Measurements from ENCODE around the gene RAB3B. TPM values are rescaled to one million over a fixed set of nuclear protein-coding genes. Genes with fewer than 3 reads are reported as not detected.

RAB3B gene
- total and polyA plus RNA-seq, 2 of the 4 experiments (the other 2 are of a cell fraction) = 33.6 to 78.5 TPM

DNA sequence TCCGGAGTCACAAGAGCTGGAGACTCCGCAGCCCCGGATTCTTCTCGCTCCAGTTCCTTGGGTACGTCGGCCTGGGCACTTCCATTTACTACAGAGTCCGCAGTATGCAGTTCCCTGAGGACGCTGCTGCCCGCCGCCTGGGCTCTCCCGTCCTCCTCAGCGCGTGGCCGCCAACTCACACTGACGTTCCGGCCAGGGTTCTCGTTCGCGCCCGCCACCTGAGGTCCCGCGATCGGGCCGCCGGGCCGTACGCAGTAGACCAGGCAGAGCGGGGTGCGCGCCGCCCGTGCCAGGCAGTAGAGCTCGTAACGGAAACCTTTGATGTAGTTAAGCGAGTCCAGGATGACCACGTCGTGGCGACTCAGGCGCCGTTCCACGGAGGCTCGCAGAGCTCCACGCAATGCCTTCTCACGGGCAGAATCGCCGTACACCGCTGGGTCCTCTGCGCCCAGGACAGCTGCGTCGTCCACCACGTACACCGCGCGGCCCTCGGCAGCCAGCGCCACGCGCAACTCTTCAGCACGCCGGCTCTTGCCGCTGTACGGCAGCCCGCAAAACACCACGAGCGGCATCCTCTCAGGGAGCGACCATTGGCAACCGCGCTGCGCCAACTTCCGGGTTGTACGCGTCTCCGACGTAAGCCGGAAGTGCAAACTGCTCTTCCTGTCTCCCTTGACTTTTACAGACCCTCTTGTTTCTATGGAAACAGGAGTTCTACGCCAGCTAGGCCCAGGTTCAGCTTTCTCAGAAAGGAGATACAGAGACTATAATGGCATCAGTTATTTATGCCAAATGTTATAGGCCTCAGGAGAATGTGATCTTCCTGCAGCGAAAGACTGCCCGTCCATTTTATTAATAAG, 42.9 kb upstream of the RAB3B start, which contains the start of gene KTI12:
Gene KTI12, minus strand, starts transcription at position 621 of the 860 bp plus-strand sequence. Its CDS starts 49 bp downstream, at position 572.
- H3K9ac ChIP-seq (ENCODE audit: low read depth, low read length) = peak within 1 kb of the TSS; percentile 83

More for the DNA sequence above, 42.9 kb upstream of the RAB3B start, which contains the start of gene KTI12:
- H3K9me3 ChIP-seq (ENCODE audit: control insufficient read depth, insufficient read depth, low read length) = no peaks in the 10 kb centered on the region
- peak; percentile 86; the same call in 1 of the 2 replicates for TF ChIP-seq MXI1 (IDR thresholded peaks at IDR 0.05; ENCODE audit: borderline replicate concordance, low read depth, low read length)
- no peak for TF ChIP-seq RCOR1 (IDR thresholded peaks at IDR 0.05; ENCODE audit: insufficient replicate concordance, low read length)
- TF ChIP-seq POLR2A (IDR thresholded peaks at IDR 0.05; ENCODE audit: low read depth, low read length) = peak; percentile 74
- TF ChIP-seq, protein P1, sequence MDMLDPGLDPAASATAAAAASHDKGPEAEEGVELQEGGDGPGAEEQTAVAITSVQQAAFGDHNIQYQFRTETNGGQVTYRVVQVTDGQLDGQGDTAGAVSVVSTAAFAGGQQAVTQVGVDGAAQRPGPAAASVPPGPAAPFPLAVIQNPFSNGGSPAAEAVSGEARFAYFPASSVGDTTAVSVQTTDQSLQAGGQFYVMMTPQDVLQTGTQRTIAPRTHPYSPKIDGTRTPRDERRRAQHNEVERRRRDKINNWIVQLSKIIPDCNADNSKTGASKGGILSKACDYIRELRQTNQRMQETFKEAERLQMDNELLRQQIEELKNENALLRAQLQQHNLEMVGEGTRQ (IDR thresholded peaks at IDR 0.05; ENCODE audit: low read depth, low read length) = 0 out of 2 replicates have a peak, but pooled peaks have one; percentile 24
- ChIA-PET POLR2A (ENCODE audit: unreplicated experiment) (no interaction called here), CTCF (interaction anchor here (1.0 kb wide), 1 partner anchor 127 kb away, joined by 3 read pairs; no protein-coding TSS in a partner anchor)
- peak within 1 kb of the TSS; percentile 86 to 99 for H4K8ac ChIP-seq (ENCODE audit: low read depth in 2 of 2, low read length in 2 of 2)
- H3K9me1 ChIP-seq (ENCODE audit: insufficient read depth, low read length) = peaks cover 6% of the 10 kb centered on the region; the same call in 1 of the 2 replicates
- peak; percentile 85 for ATAC-seq (ENCODE audit: low read depth)
- peak within 1 kb of the TSS; percentile 90 for H2BK5ac ChIP-seq (ENCODE audit: low read depth, low read length, poor library complexity, severe bottlenecking)
- peak within 1 kb of the TSS; percentile 99 for H2AFZ ChIP-seq (replicated peaks; ENCODE audit: low read length, poor library complexity)
- peaks cover 19 to 50% of the 10 kb centered on the region in 2 experiments for H3K79me1 ChIP-seq (ENCODE audit: low read depth in 1 of 2, low read length in 2 of 2)
- intact Hi-C loops (cut with micrococcal nuclease) (no loop called here), in situ Hi-C loops (cut with MboI; ENCODE audit: low sequenced_read_pairs) (no loop called here), dilution Hi-C loops (cut with HindIII; ENCODE audit: low sequenced_read_pairs, unreplicated experiment) (no loop called here)
- no peaks in the 10 kb centered on the region for H3K27me3 ChIP-seq (ENCODE audit: control insufficient read depth, insufficient read depth, low read length)
- H4K91ac ChIP-seq (ENCODE audit: insufficient read depth, low read depth, low read length) = peak within 1 kb of the TSS; percentile 51; the same call in 1 of the 2 replicates
- H2BK20ac ChIP-seq (ENCODE audit: low read depth, low read length) = no peak within 1 kb of the TSS
- H3K14ac ChIP-seq (replicated peaks; ENCODE audit: low read depth, low read length) = peak within 1 kb of the TSS; percentile 87
- no TSS peak for BruUV-seq (replicated peaks)
- H2BK15ac ChIP-seq (ENCODE audit: low read depth, low read length) = no peak within 1 kb of the TSS
- peak within 1 kb of the TSS; percentile 90 for H4K5ac ChIP-seq (ENCODE audit: low read depth, low read length)
- H3K4ac ChIP-seq (ENCODE audit: low read depth, low read length) = peak within 1 kb of the TSS; percentile 76
- peak within 1 kb of the TSS; percentile 59 for H2AK9ac ChIP-seq (replicated peaks; ENCODE audit: low read depth, low read length, poor library complexity)
- H3K18ac ChIP-seq (ENCODE audit: low read depth, low read length) = peak within 1 kb of the TSS; percentile 32
- peak within 1 kb of the TSS; percentile 83 for H3K4me2 ChIP-seq (ENCODE audit: low read depth, low read length)
- H3K23ac ChIP-seq (ENCODE audit: low read depth, low read length) = peak within 1 kb of the TSS; percentile 82
- H2BK120ac ChIP-seq (ENCODE audit: low read depth, low read length) = 0 out of 2 replicates have a peak within 1 kb of the TSS, but pooled peaks have one; percentile 4
- H3K27ac ChIP-seq (ENCODE audit: insufficient read depth, low read length) = peak within 1 kb of the TSS; percentile 93
- H4K20me1 ChIP-seq (ENCODE audit: insufficient read depth, low read length) = peaks cover 18% of the 10 kb centered on the region
- H3K4me1 ChIP-seq (ENCODE audit: control insufficient read depth, insufficient read depth, low read length) = peaks cover 7% of the 10 kb centered on the region
- H3K4me3 ChIP-seq (ENCODE audit: insufficient read depth, low read depth, low read length) = peak within 1 kb of the TSS; percentile 90
- peak; percentile 92 for DNase-seq
- peak within 1 kb of the TSS; percentile 96 for H2AK5ac ChIP-seq (ENCODE audit: low read depth, low read length)
- H3K36me3 ChIP-seq (ENCODE audit: control insufficient read depth, insufficient read depth, low read length) = 0 out of 2 replicates have a peak, but pooled peaks cover 1% of the 10 kb centered on the region
- H3K56ac ChIP-seq (ENCODE audit: extremely low read depth, insufficient read depth, low read length) = peak within 1 kb of the TSS; percentile 72
- 0% methylated on average over 42 of the region's 78 CpGs; no CpG with 5 or more reads in 1 of the 2 experiments for WGBS, 2 experiments (ENCODE audit: extremely low coverage in 2 of 2, insufficient read length in 1 of 2)

Measured in IMR-90 (cell line).